HG02938 (cell line): Measurements from ENCODE around the gene PRKAR1A.

Experiments used
- ATAC-seq: cut with Tn5 transposase; IDR thresholded peaks from one replicate; pipeline ENCODE4 v1.9.1; 2021; ENCODE audit warnings: mild to moderate bottlenecking, moderate library complexity; ENCODE audit not compliant: unreplicated experiment

The PRKAR1A gene

GRCh38 chr17:68539548-68540467, 27.6 kb downstream of the PRKAR1A start:
- ATAC-seq = no peak

GRCh38 chr17:68540981-68541380, 28.8 kb downstream of the PRKAR1A start:
- no peak for ATAC-seq

DNA sequence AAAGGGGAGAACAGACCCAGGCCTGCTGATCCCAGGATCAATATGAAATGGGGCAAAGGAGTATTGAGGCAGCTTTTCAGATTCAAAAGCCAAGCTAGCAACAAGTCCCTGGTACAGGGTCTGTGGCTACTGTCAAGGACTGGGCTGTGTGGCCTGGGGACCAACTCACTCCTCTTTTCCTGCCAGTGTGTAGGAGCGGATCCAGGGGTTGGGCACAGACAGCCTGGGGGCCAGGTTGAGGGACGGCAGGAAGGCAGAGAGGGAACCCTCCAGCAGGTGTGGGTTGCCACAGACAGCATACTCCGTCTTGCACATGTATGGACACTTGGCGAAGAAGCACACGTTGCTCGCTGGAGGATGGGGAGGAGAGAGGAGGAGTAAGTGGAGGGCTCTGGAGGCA, 29.6 kb downstream of the PRKAR1A start:
- ATAC-seq = no peak

- no peak for ATAC-seq
Measured at GRCh38 chr17:68542698-68543463, 30.7 kb downstream of the PRKAR1A start.

- ATAC-seq = no peak
Measured at GRCh38 chr17:68544111-68544915, 32.1 kb downstream of the PRKAR1A start.

GRCh38 chr17:68556551-68556950, 44.3 kb downstream of the PRKAR1A start:
- ATAC-seq = no peak

DNA sequence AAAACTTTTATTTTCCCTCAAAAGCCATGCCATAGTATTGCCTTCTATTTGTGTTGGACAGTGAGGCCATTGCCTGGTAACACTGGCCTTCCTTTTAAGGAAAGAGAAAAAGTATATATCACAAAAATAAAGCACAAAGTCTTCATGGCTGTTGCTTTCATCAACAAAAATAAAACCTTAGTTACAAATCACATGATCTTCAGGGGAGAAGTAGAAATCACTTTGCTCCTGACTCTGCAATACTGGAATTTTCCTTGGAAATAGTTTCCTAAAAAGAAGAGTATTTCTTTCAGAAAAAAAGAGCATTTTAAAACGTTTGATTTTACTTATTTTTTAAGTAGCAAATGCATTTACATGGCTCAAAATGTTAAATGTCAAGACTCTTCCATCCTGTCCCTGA, 47.1 kb downstream of the PRKAR1A start:
- ATAC-seq = no peak

DNA sequence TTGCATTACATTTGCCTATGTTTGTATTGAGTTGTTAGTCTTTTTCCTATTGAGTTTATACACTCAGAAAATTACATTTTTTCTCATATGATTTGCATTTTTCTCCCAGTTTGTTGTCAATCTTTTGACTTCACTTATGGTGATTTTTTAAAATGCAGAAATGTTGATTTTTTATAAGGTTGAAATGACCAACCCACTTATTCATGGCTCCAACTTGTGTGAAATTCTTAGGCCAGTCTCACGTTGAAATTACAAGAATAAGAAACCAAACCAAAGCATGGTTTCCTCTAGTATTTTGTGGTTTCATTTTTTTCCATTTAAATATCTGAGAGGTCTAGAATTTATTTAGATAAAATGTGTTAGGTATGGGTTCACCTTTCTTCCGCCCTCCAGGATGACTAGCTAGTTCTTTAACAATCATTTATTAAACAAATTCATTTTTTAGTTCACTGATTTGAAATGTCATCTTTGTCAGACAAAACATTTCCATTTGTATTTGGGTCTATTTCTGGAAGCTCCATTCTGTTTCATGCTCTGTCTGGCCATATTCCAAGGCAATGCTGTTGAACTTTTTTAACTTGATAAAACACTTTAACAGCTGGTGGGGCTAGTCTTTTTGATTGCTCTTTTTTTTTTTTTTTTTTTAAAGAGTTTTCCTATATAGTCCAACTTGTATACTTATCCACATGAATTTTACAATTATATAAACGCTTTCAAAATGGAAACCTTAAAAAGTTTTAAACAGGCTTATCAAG, 48.9 kb downstream of the PRKAR1A start:
- ATAC-seq = no peak

DNA sequence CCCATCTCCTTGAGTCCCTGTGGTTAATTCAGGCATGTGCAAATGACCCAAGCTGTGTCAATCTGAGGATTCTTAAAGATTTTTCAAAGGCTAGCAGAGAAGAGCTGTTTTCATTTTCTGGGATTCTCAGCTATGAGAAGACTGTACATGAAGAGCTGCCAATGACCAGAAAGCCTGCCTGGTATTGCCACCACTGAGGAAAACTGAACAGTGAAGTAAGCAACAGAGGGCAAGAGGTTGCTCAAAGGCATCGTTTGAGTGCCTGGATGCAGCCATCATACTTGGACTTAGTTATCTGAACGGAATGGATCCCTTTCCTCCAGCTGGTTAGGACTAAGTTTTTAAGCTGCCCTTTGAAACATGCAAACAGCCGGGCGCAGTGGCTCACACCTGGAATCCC, 50.5 kb downstream of the PRKAR1A start:
- no peak for ATAC-seq

DNA sequence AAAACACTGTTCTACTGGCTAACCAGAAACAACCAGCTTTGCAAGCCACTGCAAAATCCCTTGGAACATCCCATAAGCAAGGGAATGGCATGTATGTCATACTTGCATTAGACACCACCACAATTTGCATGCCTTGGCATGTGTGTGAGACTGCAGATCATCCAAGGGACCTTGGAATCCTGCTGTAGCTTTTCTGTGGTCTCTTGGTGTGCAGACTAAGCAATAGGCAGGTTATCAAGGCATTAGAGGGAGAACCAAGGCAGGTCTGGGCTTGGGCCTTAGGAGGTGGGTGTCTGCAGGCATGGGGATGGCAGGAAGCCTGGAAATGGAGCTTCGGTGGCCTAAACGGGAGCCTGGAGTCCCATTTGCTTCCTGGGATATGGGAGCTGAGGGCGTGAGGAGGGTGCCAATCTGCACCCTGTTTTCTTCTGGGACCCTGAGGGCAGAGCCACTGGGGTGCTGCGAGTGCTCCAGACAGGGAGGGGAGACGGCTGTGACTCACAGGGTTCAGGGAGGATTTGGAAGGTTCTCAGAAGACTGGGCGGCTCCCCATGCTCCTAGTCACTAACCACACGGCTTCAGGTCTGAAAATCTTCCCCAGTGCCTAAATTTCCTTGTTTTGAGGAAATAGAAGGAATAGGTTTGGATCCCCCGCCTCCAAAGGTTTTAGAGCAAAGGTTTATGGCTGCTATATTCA, 52.3 kb downstream of the PRKAR1A start:
- ATAC-seq = no peak

DNA sequence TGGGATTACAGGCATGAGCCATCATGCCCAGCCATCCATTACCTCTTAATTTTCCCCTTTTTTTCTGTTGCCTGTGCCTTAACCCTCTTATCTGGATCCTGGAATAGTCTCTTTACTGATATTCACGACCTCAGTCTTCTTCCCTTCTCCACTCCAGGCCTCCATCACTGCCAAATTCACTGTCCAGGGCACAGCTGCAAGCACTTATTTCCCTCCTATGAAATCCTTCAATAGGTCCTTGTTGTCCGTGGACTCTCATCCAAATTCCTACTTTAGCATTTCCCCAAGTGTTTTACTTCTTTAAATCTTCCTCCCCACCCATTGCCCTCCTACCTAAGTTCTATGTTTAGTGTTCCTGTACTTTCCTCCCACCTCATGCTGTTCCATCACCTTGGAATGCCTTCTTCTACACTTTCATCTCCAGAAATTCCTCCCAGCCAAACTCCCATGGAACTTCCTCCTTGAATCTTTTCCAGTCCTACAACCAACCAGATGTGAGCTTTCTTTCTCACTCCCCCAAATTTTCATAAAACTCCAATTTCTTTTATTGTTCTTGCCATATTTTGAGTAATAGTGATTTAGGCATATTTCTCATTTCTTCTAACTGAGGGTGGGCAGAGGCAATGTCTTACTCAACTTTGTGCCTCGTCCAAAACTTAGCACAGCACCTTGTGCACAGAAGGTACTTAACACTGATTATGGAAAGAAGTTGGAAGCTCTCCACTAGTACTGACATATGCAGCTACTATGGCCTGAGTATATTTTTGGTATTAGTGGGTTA, 53.6 kb downstream of the PRKAR1A start:
- ATAC-seq = no peak

GRCh38 chr17:68566442-68566738, 54.2 kb downstream of the PRKAR1A start:
- no peak for ATAC-seq

DNA sequence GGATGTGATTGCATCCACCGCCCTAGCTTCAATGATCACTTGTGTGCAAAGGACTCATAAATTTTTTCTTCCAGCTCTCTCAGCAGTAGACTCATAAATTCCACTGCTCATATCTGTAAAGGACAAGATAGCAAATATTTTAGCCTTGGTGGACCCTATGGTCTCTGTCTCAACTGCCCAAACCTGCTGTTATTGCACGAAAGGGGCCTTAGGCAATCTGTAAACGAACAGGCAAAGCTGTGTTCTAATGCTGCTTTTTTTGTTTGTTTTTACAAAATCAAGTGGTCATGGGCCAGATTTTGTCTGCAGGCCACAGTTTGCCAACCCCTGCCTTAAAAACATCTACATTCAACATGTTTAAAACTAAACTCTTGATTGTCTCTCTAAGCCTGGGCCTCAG, 54.8 kb downstream of the PRKAR1A start:
- ATAC-seq = no peak

DNA sequence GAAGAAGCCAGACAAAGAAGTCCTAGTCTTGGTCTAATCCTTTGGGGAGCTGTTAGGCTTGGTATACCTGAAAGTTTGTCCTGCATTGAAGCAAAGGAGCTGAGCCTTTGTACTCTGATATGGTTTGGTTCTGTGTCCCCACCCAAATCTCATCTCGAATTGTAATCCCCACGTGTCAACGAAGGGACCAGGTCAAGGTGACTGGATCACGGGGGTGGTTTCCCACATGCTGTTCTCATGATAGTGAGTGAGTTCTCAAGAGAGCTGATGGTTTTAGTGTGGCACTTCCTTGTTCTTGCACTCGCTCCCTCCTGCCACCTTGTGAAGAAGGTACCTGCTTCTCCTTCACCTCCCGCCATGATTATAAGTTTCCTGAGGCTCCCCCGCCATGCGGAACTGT, 55.4 kb downstream of the PRKAR1A start:
- ATAC-seq = no peak

DNA sequence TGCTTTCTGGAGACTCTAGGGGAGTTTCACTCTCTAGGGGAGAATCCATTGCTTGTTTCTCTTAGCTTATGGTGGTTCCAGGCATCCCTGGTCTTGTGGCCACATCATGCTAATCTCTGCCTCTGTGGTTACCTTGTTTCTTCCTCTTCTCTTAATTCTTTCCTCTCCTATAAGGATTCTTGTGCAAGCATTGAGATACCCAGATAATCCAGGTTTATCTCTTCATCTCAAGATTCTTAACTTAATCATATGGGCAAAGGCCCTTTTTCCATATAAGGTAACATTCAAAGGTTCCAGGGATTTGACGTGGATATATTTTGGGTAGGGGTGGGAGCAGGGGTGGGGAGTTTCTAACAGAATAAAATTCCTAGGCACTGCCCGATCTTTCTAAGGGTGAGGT, 56.4 kb downstream of the PRKAR1A start:
- ATAC-seq = no peak

GRCh38 chr17:68569346-68569745, 57.1 kb downstream of the PRKAR1A start:
- no peak for ATAC-seq

GRCh38 chr17:68570526-68570925, 58.3 kb downstream of the PRKAR1A start:
- no peak for ATAC-seq

- no peak for ATAC-seq
Measured at GRCh38 chr17:68572138-68572842, 60.1 kb downstream of the PRKAR1A start.

DNA sequence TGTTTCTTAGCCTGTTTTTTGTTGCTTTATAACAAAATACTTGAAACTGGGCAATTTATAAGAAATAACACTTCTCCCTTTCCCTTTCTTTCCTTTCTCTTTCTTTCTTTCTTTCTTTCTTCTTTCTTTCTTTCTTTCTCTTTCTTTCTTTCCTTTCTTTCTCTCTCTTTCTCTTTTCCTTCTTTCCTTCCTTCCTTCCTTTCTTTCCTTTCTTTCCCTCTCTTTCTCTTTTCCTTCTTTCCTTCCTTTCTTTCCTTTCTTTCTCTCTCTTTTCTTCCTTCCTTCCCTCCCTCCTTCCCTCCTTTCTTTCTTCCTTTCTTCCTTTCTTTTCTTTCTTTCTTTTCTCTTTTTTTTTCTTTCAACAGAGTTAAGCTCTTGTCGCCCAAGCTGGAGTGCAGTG, 61.1 kb downstream of the PRKAR1A start:
- ATAC-seq = no peak
